Naive thymus-derived CD4-positive, alpha-beta T cell (primary cell): ENCODE results near the gene CACNA1S. TPM values are rescaled to one million over a fixed set of nuclear protein-coding genes. Genes with fewer than 3 reads are reported as not detected.
A peak's percentile ranks its signal among the peaks of the same experiment; 100 is the strongest.

Experiments used
- ATAC-seq: fragments of 150-1000 bp; cut with Tn5 transposase; 2 replicates; pipeline ENCODE4 v1.10.0; 2021; ENCODE audit warnings: mild to moderate bottlenecking, moderate library complexity
- CTCF ChIA-PET: fragments of 350-600 bp; sonication (Branson Sonifier 250); formaldehyde crosslinking; loops from one replicate; lab custom pipeline; 2021; ENCODE audit warnings: antibody characterized with exemption; lab: Charles Lee
- POLR2A ChIA-PET: fragments of 350-600 bp; sonication (Branson Sonifier 250); formaldehyde crosslinking; loops from one replicate; lab custom pipeline; 2021; ENCODE audit warnings: antibody characterized with exemption, inconsistent platforms; lab: Charles Lee
- DNase-seq, 9 donors: peaks; one replicate each; pipeline versions ENCODE4 v3.0.0 to v3.0.0-alpha.2; 2020 to 2022; ENCODE audit warnings: mixed read lengths in 1 of 9
- H3K27ac ChIP-seq: one replicate; pipeline ENCODE4 v1.7.0; 2013; ENCODE audit warnings: mild to moderate bottlenecking, low read depth, low read length, moderate library complexity
- H3K27me3 ChIP-seq, 2 donors: one replicate each; pipeline ENCODE4 v1.7.0; 2013; ENCODE audit warnings: low read length in 2 of 2, mild to moderate bottlenecking in 2 of 2, moderate library complexity in 2 of 2; ENCODE audit not compliant: control insufficient read depth in 2 of 2, insufficient read depth in 2 of 2
- H3K36me3 ChIP-seq, 3 experiments: 1 replicate in 2 of 3; 2 replicates in 1 of 3; pipeline ENCODE4 v1.7.0; 2013; ENCODE audit warnings: low read length in 3 of 3, mild to moderate bottlenecking in 3 of 3, moderate library complexity in 1 of 3; ENCODE audit not compliant: insufficient read depth in 3 of 3, control insufficient read depth in 2 of 3
- H3K4me1 ChIP-seq, 2 donors: one replicate each; pipeline ENCODE4 v1.7.0; 2013; ENCODE audit warnings: low read length in 2 of 2, mild to moderate bottlenecking in 2 of 2, moderate library complexity in 1 of 2; ENCODE audit not compliant: control insufficient read depth in 2 of 2, insufficient read depth in 2 of 2
- H3K4me3 ChIP-seq: 2 replicates; pipeline ENCODE4 v1.7.0; 2013; ENCODE audit warnings: mild to moderate bottlenecking, low read length
- H3K9me3 ChIP-seq, 3 experiments: 1 replicate in 2 of 3; 2 replicates in 1 of 3; pipeline ENCODE4 v1.7.0; 2013; ENCODE audit warnings: low read length in 3 of 3; ENCODE audit not compliant: control insufficient read depth in 2 of 3
- H3K27ac Mint-ChIP-seq, 9 donors: one replicate each; pipeline ENCODE4 v1.8.0; 2020 to 2022; ENCODE audit warnings: mixed read lengths in 9 of 9, mild to moderate bottlenecking in 8 of 9, moderate library complexity in 5 of 9, inconsistent platforms in 2 of 9
- H3K27me3 Mint-ChIP-seq, 5 donors: one replicate each; pipeline ENCODE4 v1.8.0; 2021 to 2022; ENCODE audit warnings: mixed read lengths in 5 of 5, mild to moderate bottlenecking in 1 of 5
- H3K36me3 Mint-ChIP-seq, 5 donors: one replicate each; pipeline ENCODE4 v1.8.0; 2020 to 2022; ENCODE audit warnings: mixed read lengths in 5 of 5, mild to moderate bottlenecking in 3 of 5, inconsistent platforms in 1 of 5
- H3K4me1 Mint-ChIP-seq, 7 donors: one replicate each; pipeline ENCODE4 v1.8.0; 2020 to 2022; ENCODE audit warnings: mixed read lengths in 7 of 7, mild to moderate bottlenecking in 3 of 7, inconsistent platforms in 1 of 7
- H3K4me3 Mint-ChIP-seq, 10 donors: one replicate each; pipeline ENCODE4 v1.8.0; 2020 to 2022; ENCODE audit warnings: mild to moderate bottlenecking in 10 of 10, mixed read lengths in 10 of 10, moderate library complexity in 6 of 10, inconsistent platforms in 2 of 10
- H3K9me3 Mint-ChIP-seq, 11 donors: one replicate each; pipeline ENCODE4 v1.8.0; 2020 to 2022; ENCODE audit warnings: mixed read lengths in 11 of 11, mild to moderate bottlenecking in 4 of 11, inconsistent platforms in 1 of 11, moderate library complexity in 1 of 11
- intact Hi-C, 2 donors: fragments of 100-400 bp; cut with micrococcal nuclease; formaldehyde crosslinking; loops; one replicate each; pipeline ENCODE4 v1.15.1; 2023
- polyA plus RNA-seq, 2 donors: library from polyadenylated mRNA; unstranded; fragments of 300-500 nt; fragmentation: Illumina TruSeq; gene quantifications; one replicate each; pipeline ENCODE4 v1.2.3, GENCODE V29; 2021
- total RNA-seq, 6 experiments: library from RNA in 5 of 6; stranded (reverse) in 5 of 6; gene quantifications; 1 replicate in 5 of 6; 2 replicates in 1 of 6; pipeline ENCODE4 v1.2.3 and lab custom pipeline; 2021 to 2026

The CACNA1S gene
- total and polyA plus RNA-seq, 7 experiments from 2014 or later: not detected

DNA sequence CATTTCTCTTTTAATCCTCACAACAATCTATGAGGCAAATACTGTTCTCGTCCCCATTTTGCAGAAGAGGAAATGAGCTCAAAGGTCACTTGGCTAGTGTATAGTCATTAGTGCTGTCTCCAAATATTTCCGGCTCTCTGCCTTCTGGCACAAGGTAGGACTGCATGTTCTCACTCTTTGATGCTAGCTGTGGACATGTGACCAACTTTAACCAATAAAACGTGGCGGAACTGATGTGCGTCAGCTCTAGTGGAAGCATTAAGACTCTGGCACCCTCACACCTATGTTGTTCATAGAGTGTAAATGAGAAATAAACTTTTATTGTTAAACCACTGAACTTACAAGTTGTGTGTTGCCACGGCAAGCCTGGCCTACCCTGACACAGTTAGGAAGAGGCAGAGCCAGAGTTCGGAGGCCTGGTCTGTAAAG lies 83.8 kb downstream of the CACNA1S start:
- ChIA-PET CTCF (interaction anchor here (2.2 kb wide), 1 partner anchor 57 kb away, joined by 4 read pairs; no protein-coding TSS in a partner anchor), POLR2A (no interaction called here)
- ATAC-seq (no peak), DNase-seq (no peak)
- H3K4me1 ChIP-seq: peaks cover 0 to 17% of the 10 kb centered on the region in 2 donors
- H3K4me3 ChIP-seq: no peak overlapping the region
- no peak overlapping the region for H3K4me3 Mint-ChIP-seq
- no peak overlapping the region for H3K27ac Mint-ChIP-seq
- H3K27me3 ChIP-seq: no peaks in the 10 kb centered on the region
- intact Hi-C loops: loop anchor here (10.0 kb wide), 2 partner anchors 476 to 874 kb away; partner anchors contain the start of gene CSRP1 (in 1 of the 2)
- no peaks in the 10 kb centered on the region for H3K36me3 Mint-ChIP-seq
- no peaks in the 10 kb centered on the region for H3K9me3 Mint-ChIP-seq
- no peaks in the 10 kb centered on the region for H3K9me3 ChIP-seq
- no peak overlapping the region for H3K27ac ChIP-seq
- H3K27me3 Mint-ChIP-seq: peaks cover 0 to 2% (median 0%) of the 10 kb centered on the region in 5 donors
- peaks cover 15 to 40% (median 31%) of the 10 kb centered on the region in 7 donors for H3K4me1 Mint-ChIP-seq
- no peaks in the 10 kb centered on the region for H3K36me3 ChIP-seq

DNA sequence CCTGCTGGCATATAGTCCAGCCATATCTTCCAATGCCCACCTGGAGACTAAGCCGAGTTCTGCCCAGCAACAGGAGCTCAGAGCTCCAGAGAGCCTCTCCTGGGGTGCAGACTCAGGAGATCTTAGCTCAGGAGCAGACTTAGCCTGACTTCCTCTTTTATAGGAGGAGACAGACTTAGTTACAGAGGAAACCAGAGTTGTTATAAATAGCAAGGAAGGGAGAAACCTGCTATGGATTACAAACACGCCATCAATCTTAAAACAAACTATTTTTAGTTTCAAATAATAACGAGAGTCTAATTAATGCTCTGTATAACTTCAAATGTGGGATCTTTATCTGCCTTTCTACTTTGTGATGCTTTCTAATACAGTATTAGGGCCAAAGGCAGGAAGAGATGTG lies 85.4 kb downstream of the CACNA1S start:
- H3K36me3 ChIP-seq: no peaks in the 10 kb centered on the region
- no peak overlapping the region for H3K4me3 ChIP-seq
- peak overlapping the region in 6 of 10 donors; percentile 7 to 62 (median 24) for H3K4me3 Mint-ChIP-seq
- H3K27me3 ChIP-seq: no peaks in the 10 kb centered on the region
- peaks cover 24 to 46% (median 40%) of the 10 kb centered on the region in 7 donors for H3K4me1 Mint-ChIP-seq
- POLR2A ChIA-PET: interaction anchor here (0.6 to 1.4 kb wide), 3 partner anchors 9 to 87 kb away, joined by 3 read pairs; no protein-coding TSS in a partner anchor
- no peaks in the 10 kb centered on the region for H3K9me3 Mint-ChIP-seq
- H3K4me1 ChIP-seq: peaks cover 5 to 26% of the 10 kb centered on the region in 2 donors
- intact Hi-C loops: loop anchor here (10.0 kb wide), 2 partner anchors 478 to 872 kb away; partner anchors contain the start of gene CSRP1 (in 1 of the 2)
- H3K27ac ChIP-seq: peak overlapping the region; percentile 40
- H3K36me3 Mint-ChIP-seq: peaks cover 0 to 8% (median 0%) of the 10 kb centered on the region in 5 donors
- H3K9me3 ChIP-seq: no peaks in the 10 kb centered on the region
- CTCF ChIA-PET: interaction anchor here (0.6 to 4.0 kb wide), 7 partner anchors 15 to 1514 kb away, joined by 3 to 14 read pairs (median 4); partner anchors contain the start of gene TMEM9
- ATAC-seq (no peak), DNase-seq (no peak)
- H3K27ac Mint-ChIP-seq: peak overlapping the region; percentile 55 to 85 (median 77)
- peaks cover 0 to 2% (median 0%) of the 10 kb centered on the region in 5 donors for H3K27me3 Mint-ChIP-seq

DNA sequence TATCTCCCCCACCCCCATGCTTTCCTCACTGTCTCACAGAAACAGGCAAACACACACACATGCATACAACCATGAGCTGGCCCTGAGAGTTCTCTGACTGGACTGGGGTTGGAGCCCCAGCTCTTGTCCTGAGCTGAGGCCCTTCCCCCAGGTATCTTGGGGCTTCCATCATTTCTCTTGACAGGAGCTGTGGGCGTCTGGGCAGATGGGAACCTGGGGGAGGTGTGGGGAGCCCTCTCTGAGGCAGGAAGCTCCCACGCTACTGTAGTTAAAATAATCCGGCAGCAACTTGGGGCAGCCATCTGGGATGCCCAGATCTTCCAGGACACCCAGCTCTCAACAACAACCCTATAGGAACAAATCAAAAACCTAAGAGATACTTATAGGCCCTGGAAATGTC lies 86.0 kb downstream of the CACNA1S start:
- ATAC-seq (no peak), DNase-seq (no peak)
- CTCF ChIA-PET: interaction anchor here (0.6 to 4.0 kb wide), 9 partner anchors 10 to 921 kb away, joined by 3 to 14 read pairs (median 4); partner anchors contain the start of gene TMEM9
- intact Hi-C loops: loop anchor here (10.0 kb wide), 2 partner anchors 479 to 871 kb away; partner anchors contain the start of gene CSRP1 (in 1 of the 2)
- POLR2A ChIA-PET: interaction anchor here (1.3 to 2.1 kb wide), 3 partner anchors 8 to 46 kb away, joined by 3 to 6 read pairs (median 4); no protein-coding TSS in a partner anchor
- Mint-ChIP-seq H3K27me3 (peaks cover 0 to 2% (median 0%) of the 10 kb centered on the region in 5 donors), H3K9me3 (no peaks in the 10 kb centered on the region), H3K27ac (peak overlapping the region; percentile 4 to 85 (median 78)), H3K4me3 (peak overlapping the region in 5 of 10 donors; percentile 3 to 61 (median 24)), H3K4me1 (peaks cover 28 to 52% (median 44%) of the 10 kb centered on the region in 7 donors), H3K36me3 (peaks cover 0 to 11% (median 0%) of the 10 kb centered on the region in 5 donors)
- Histone ChIP-seq H3K9me3 (no peaks in the 10 kb centered on the region), H3K36me3 (no peaks in the 10 kb centered on the region), H3K4me3 (no peak overlapping the region), H3K27ac (peak overlapping the region; percentile 40), H3K27me3 (no peaks in the 10 kb centered on the region), H3K4me1 (peaks cover 11 to 32% of the 10 kb centered on the region in 2 donors)

DNA sequence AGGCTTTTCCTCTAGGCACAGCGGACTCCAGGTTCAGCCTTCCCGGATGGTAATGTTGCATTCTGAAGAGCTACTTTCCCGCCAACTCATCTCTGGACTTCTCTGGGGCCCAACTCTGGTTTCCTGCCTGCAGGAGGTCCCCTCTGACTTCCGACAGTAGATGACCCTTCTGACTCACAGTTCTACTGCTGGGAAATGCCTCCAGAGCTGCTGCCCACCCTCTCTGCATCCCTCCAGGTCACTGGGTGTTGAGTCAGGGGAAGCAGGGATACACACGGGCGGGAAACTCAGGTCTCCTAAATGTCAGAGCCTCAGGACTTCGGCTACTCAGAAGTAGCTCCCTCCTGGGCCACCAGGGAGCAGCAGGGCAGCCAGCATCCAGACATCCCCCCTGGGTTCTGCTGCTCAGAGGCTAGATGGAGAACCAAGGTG lies 86.6 kb downstream of the CACNA1S start:
- H3K9me3 Mint-ChIP-seq: peaks cover 0 to 2% (median 0%) of the 10 kb centered on the region in 11 donors
- DNase-seq: no peak
- Histone ChIP-seq H3K27ac (peak overlapping the region; percentile 40), H3K4me3 (no peak overlapping the region), H3K4me1 (peaks cover 18 to 39% of the 10 kb centered on the region in 2 donors), H3K36me3 (no peaks in the 10 kb centered on the region), H3K27me3 (no peaks in the 10 kb centered on the region), H3K9me3 (no peaks in the 10 kb centered on the region)
- ATAC-seq: no peak
- CTCF ChIA-PET: interaction anchor here (0.6 to 4.0 kb wide), 8 partner anchors 11 to 921 kb away, joined by 3 to 14 read pairs (median 4); no protein-coding TSS in a partner anchor
- peak overlapping the region in 4 of 10 donors; percentile 24 to 61 (median 40) for H3K4me3 Mint-ChIP-seq
- H3K27me3 Mint-ChIP-seq: peaks cover 0 to 2% (median 0%) of the 10 kb centered on the region in 5 donors
- POLR2A ChIA-PET: interaction anchor here (1.3 to 2.1 kb wide), 3 partner anchors 8 to 46 kb away, joined by 3 to 6 read pairs (median 4); no protein-coding TSS in a partner anchor
- peaks cover 0 to 15% (median 0%) of the 10 kb centered on the region in 5 donors for H3K36me3 Mint-ChIP-seq
- intact Hi-C loops: loop anchor here (1.0 to 10.0 kb wide), 3 partner anchors 18 to 871 kb away; partner anchors contain the start of gene CSRP1 (in 1 of the 2)
- peak overlapping the region; percentile 4 to 85 (median 67) for H3K27ac Mint-ChIP-seq
- H3K4me1 Mint-ChIP-seq: peaks cover 33 to 58% (median 50%) of the 10 kb centered on the region in 7 donors

DNA sequence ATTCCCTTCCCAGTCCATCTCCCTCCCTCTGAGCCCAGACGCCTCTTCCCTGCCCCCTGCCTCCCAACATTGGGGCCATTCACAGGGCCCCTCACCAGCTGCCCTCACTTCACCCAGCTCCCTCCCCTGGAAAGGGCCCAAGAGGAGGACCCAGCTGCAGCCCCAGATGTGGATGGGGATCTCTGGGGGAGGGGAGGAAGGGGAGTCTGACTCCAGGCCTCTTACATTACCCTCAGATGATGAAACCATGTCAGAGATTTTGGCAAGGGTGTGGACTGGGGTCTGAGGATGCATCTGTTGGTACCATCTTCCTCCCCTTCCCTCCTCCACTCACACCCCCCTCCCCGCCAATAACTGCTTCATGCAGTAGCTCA lies 87.6 kb downstream of the CACNA1S start:
- peak overlapping the region in 5 of 9 donors; percentile 28 to 78 (median 75) for H3K27ac Mint-ChIP-seq
- intact Hi-C loops: loop anchor here (10.0 kb wide), 2 partner anchors 480 to 870 kb away; partner anchors contain the start of gene CSRP1 (in 1 of the 2)
- Histone ChIP-seq H3K27me3 (no peaks in the 10 kb centered on the region), H3K4me1 (peaks cover 28 to 48% of the 10 kb centered on the region in 2 donors), H3K4me3 (no peak overlapping the region), H3K27ac (no peak overlapping the region), H3K9me3 (no peaks in the 10 kb centered on the region), H3K36me3 (no peaks in the 10 kb centered on the region)
- peaks cover 42 to 67% (median 60%) of the 10 kb centered on the region in 7 donors for H3K4me1 Mint-ChIP-seq
- CTCF ChIA-PET: interaction anchor here (4.0 kb wide), 1 partner anchor 17 kb away, joined by 13 read pairs; no protein-coding TSS in a partner anchor
- no peaks in the 10 kb centered on the region for H3K27me3 Mint-ChIP-seq
- no peak for DNase-seq
- H3K36me3 Mint-ChIP-seq: peaks cover 0 to 15% (median 0%) of the 10 kb centered on the region in 5 donors
- H3K9me3 Mint-ChIP-seq: peaks cover 0 to 2% (median 0%) of the 10 kb centered on the region in 11 donors
- POLR2A ChIA-PET: interaction anchor here (0.9 to 2.1 kb wide), 2 partner anchors 8 to 24 kb away, joined by 3 to 6 read pairs; no protein-coding TSS in a partner anchor
- H3K4me3 Mint-ChIP-seq: peak overlapping the region in 6 of 10 donors; percentile 23 to 97 (median 48)
- ATAC-seq: no peak
